WI38 (cell line): ENCODE results near the gene VIPAS39.

Experiments used
- H3K4me3 ChIP-seq: 2 replicates; pipeline ENCODE4 v1.5.1; 2011; ENCODE audit warnings: low read depth, mild to moderate bottlenecking, control low read depth, low read length
- CTCF ChIP-seq: IDR thresholded peaks from 2 replicates; pipeline ENCODE4 v1.5.1; 2012; ENCODE audit warnings: low read depth, mild to moderate bottlenecking, control low read depth, low read length

Gene VIPAS39

GRCh38 chr14:77469539-77469938 lies 12.1 kb upstream of the VIPAS39 start:
- no peak for TF ChIP-seq CTCF
- H3K4me3 ChIP-seq, result no peak overlapping the region

- H3K4me3 ChIP-seq, result no peak overlapping the region
- TF ChIP-seq CTCF, result no peak
These were observed 11.7 kb upstream of the VIPAS39 start for GRCh38 chr14:77469067-77469505.

- H3K4me3 ChIP-seq, result no peak overlapping the region
- no peak for TF ChIP-seq CTCF
These were observed 10.4 kb upstream of the VIPAS39 start for GRCh38 chr14:77467801-77468200.

GRCh38 chr14:77459072-77459723 lies 1.8 kb upstream of the VIPAS39 start:
- peak overlapping the region; percentile 99 for H3K4me3 ChIP-seq
- peak; percentile 60 for TF ChIP-seq CTCF

- no peak for TF ChIP-seq CTCF
- peak overlapping the region; percentile 99 for H3K4me3 ChIP-seq
These were observed 999 bp upstream of the VIPAS39 start for GRCh38 chr14:77458249-77458950.

GRCh38 chr14:77457115-77457521 lies 283 bp downstream of the VIPAS39 start:
- H3K4me3 ChIP-seq, result peak overlapping the region; percentile 99
- no peak for TF ChIP-seq CTCF

- TF ChIP-seq CTCF, result no peak
- peak overlapping the region; percentile 99 for H3K4me3 ChIP-seq
These were observed 1.3 kb downstream of the VIPAS39 start for GRCh38 chr14:77455966-77456640.
